ENCODE data around the gene RNF166.

DNA sequence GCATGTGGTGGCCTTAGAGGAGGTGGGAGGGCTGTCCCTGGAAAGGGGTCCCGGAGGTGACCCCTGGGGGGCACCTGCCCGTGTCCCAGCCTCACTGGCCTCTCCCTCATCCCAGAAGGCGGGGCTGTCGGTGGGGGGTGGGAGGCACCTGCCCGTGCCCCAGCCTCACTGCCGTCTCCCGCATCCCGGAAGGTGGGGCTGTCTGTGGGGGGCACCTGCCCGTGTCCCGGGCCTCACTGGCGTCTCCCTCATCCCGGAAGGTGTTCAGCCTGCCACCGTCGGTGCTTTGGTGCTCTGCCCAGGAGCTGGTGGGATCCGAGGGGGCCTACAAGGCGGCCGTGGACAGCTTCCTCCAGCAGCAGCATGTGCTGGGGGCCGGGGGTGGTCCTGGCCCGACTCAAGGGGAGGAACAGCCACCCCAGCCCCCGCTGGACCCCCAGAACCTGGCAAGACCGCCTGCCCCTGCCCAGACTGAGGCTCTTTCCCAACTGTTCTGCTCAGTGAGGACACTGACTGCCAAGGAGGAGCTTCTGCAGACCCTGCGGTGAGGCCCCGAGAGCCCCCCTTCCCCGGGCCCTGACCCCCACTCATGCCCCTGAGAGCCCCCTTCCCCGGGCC lies 6.3 kb upstream of the RNF166 start:
- no peak for TF ChIP-seq MYC (IDR thresholded peaks at IDR 0.05; ENCODE audit: low read depth, low read length)
- no peak for TF ChIP-seq POLR2A (IDR thresholded peaks at IDR 0.05; ENCODE audit: low read depth, low read length)
- TF ChIP-seq, protein P1, sequence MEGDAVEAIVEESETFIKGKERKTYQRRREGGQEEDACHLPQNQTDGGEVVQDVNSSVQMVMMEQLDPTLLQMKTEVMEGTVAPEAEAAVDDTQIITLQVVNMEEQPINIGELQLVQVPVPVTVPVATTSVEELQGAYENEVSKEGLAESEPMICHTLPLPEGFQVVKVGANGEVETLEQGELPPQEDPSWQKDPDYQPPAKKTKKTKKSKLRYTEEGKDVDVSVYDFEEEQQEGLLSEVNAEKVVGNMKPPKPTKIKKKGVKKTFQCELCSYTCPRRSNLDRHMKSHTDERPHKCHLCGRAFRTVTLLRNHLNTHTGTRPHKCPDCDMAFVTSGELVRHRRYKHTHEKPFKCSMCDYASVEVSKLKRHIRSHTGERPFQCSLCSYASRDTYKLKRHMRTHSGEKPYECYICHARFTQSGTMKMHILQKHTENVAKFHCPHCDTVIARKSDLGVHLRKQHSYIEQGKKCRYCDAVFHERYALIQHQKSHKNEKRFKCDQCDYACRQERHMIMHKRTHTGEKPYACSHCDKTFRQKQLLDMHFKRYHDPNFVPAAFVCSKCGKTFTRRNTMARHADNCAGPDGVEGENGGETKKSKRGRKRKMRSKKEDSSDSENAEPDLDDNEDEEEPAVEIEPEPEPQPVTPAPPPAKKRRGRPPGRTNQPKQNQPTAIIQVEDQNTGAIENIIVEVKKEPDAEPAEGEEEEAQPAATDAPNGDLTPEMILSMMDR (IDR thresholded peaks at IDR 0.05; ENCODE audit: extremely low read depth in 1 of 2, insufficient read depth in 1 of 2, low read depth in 1 of 2, low read length in 2 of 2), result no peak
- no peak for TF ChIP-seq MAX (IDR thresholded peaks at IDR 0.05; ENCODE audit: insufficient read depth, insufficient read length)
- no peak for TF ChIP-seq EZH2 (IDR thresholded peaks at IDR 0.05; ENCODE audit: borderline replicate concordance, low read depth, low read length, severe bottlenecking)
- TF ChIP-seq JUN (IDR thresholded peaks at IDR 0.05; ENCODE audit: borderline replicate concordance, insufficient read depth, insufficient read length, low read depth), result no peak
- TF ChIP-seq POLR2AphosphoS5 (IDR thresholded peaks at IDR 0.05; ENCODE audit: insufficient read depth, low read depth, low read length), result no peak
- TF ChIP-seq GATA2 (IDR thresholded peaks at IDR 0.05; ENCODE audit: insufficient read depth, insufficient read length, low read depth, low read length), result no peak
- TF ChIP-seq FOS (IDR thresholded peaks at IDR 0.05; ENCODE audit: borderline replicate concordance, insufficient read depth, low read length), result no peak

All from endothelial cell of umbilical vein (primary cell).